ENCODE data around the gene MAP10.

The MAP10 gene

GRCh38 chr1:232797856-232798510 lies 7.2 kb upstream of the MAP10 start:
- DNase-seq (ENCODE audit: low read depth in 2 of 2): no peak

GRCh38 chr1:232798920-232799319 lies 6.3 kb upstream of the MAP10 start:
- no peak for DNase-seq (ENCODE audit: low read depth in 2 of 2)

GRCh38 chr1:232806186-232806510 lies 932 bp downstream of the MAP10 start:
- DNase-seq (ENCODE audit: low read depth in 2 of 2): no peak

GRCh38 chr1:232810856-232811255 lies 5.6 kb downstream of the MAP10 start:
- no peak for DNase-seq (ENCODE audit: low read depth in 2 of 2)

- DNase-seq (ENCODE audit: low read depth in 2 of 2): no peak
These were observed 7.3 kb downstream of the MAP10 start for GRCh38 chr1:232812560-232812959.

GRCh38 chr1:232813097-232813496 lies 7.9 kb downstream of the MAP10 start:
- no peak for DNase-seq (ENCODE audit: low read depth in 2 of 2)

GRCh38 chr1:232813760-232814159 lies 8.5 kb downstream of the MAP10 start:
- no peak for DNase-seq (ENCODE audit: low read depth in 2 of 2)

- DNase-seq (ENCODE audit: low read depth in 2 of 2): no peak
These were observed 11.1 kb downstream of the MAP10 start for GRCh38 chr1:232816324-232816723.

GRCh38 chr1:232818040-232818439 lies 12.8 kb downstream of the MAP10 start:
- DNase-seq (ENCODE audit: low read depth in 2 of 2): no peak

GRCh38 chr1:232820431-232820830 lies 15.2 kb downstream of the MAP10 start:
- DNase-seq (ENCODE audit: low read depth in 2 of 2): no peak

GRCh38 chr1:232822530-232822929 lies 17.3 kb downstream of the MAP10 start:
- DNase-seq (ENCODE audit: low read depth in 2 of 2): no peak

GRCh38 chr1:232826318-232826717 lies 21.1 kb downstream of the MAP10 start:
- no peak for DNase-seq (ENCODE audit: low read depth in 2 of 2)

GRCh38 chr1:232830661-232831060 lies 25.4 kb downstream of the MAP10 start:
- no peak for DNase-seq (ENCODE audit: low read depth in 2 of 2)

- no peak for DNase-seq (ENCODE audit: low read depth in 2 of 2)
These were observed 26.7 kb downstream of the MAP10 start for GRCh38 chr1:232831895-232832294.

GRCh38 chr1:232834066-232834465 lies 28.9 kb downstream of the MAP10 start:
- DNase-seq (ENCODE audit: low read depth in 2 of 2): no peak

GRCh38 chr1:232835166-232835565 lies 29.9 kb downstream of the MAP10 start:
- no peak for DNase-seq (ENCODE audit: low read depth in 2 of 2)

- no peak for DNase-seq (ENCODE audit: low read depth in 2 of 2)
These were observed 31.9 kb downstream of the MAP10 start for GRCh38 chr1:232837087-232837486.

- DNase-seq (ENCODE audit: low read depth in 2 of 2): no peak
These were observed 36.8 kb downstream of the MAP10 start for GRCh38 chr1:232841823-232842565.

GRCh38 chr1:232844791-232845190 lies 39.6 kb downstream of the MAP10 start:
- DNase-seq (ENCODE audit: low read depth in 2 of 2): no peak

GRCh38 chr1:232845406-232845955 lies 40.3 kb downstream of the MAP10 start:
- DNase-seq (ENCODE audit: low read depth in 2 of 2): no peak

GRCh38 chr1:232851532-232851931 lies 46.3 kb downstream of the MAP10 start:
- DNase-seq (ENCODE audit: low read depth in 2 of 2): no peak

- DNase-seq (ENCODE audit: low read depth in 2 of 2): no peak
These were observed 49.0 kb downstream of the MAP10 start for GRCh38 chr1:232853994-232854797.

GRCh38 chr1:232854798-232855159 lies 49.6 kb downstream of the MAP10 start:
- no peak for DNase-seq (ENCODE audit: low read depth in 2 of 2)

Data from stimulated activated CD4-positive, alpha-beta T cell treated with anti-CD3 and anti-CD28 coated beads, Interleukin-15, amount 100 ng/mL, for 48 hours (primary cell).